HG03060 (cell line): ENCODE data around the gene USP17L27.
"Not testable (repeated sequence)": the region's sequence is repeated elsewhere in the genome, so short reads cannot be mapped to it uniquely, and the experiment has no call there.

Source experiments
- ATAC-seq: cut with Tn5 transposase; IDR thresholded peaks from one replicate; pipeline ENCODE4 v1.9.1; 2021; ENCODE audit warnings: low read depth, moderate number of reproducible peaks; ENCODE audit not compliant: unreplicated experiment

USP17L27 gene, protein sequence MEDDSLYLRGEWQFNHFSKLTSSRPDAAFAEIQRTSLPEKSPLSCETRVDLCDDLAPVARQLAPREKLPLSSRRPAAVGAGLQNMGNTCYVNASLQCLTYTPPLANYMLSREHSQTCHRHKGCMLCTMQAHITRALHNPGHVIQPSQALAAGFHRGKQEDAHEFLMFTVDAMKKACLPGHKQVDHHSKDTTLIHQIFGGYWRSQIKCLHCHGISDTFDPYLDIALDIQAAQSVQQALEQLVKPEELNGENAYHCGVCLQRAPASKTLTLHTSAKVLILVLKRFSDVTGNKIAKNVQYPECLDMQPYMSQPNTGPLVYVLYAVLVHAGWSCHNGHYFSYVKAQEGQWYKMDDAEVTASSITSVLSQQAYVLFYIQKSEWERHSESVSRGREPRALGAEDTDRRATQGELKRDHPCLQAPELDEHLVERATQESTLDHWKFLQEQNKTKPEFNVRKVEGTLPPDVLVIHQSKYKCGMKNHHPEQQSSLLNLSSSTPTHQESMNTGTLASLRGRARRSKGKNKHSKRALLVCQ

DNA sequence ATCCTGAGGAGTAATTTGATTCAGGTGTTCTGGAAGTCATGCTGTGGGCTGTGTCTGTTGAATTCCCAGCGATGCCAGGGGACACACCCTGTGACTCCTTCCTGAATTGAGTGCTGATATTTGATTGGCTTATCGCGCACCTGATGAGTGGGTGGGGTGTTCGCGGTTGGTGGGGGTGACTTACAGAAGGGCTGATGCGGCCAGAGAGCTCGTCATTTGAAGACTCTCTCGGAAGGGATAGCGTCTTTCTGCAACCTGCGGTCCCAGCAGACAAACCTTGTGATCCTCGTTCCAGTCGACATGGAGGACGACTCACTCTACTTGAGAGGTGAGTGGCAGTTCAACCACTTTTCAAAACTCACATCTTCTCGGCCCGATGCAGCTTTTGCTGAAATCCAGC is at the start of gene USP17L27:
USP17L27 (plus strand) TSS at position 301 of the 400 bp plus-strand sequence; CDS start at position 301, 0 bp downstream.
- not testable (repeated sequence) for ATAC-seq

DNA sequence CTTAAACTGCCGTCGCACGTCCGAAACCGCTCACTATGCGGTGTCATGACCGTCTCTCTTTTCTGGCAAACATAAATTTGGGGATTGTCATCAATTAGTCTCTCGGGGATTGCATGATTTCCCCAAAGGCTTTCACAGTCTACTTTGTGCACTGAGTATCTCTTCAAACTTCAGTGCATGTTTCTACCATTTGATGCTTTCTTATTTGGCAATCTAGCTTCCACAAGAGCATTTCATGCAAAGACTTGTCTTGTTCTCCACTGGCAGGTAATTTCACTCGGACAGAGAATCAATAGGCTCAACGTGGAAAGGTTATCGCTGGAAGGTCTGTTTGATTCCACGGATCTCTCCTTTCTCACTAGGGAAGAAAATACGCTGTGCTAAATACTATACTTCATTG is 19.8 kb upstream of the USP17L27 start:
- not testable (repeated sequence) for ATAC-seq

DNA sequence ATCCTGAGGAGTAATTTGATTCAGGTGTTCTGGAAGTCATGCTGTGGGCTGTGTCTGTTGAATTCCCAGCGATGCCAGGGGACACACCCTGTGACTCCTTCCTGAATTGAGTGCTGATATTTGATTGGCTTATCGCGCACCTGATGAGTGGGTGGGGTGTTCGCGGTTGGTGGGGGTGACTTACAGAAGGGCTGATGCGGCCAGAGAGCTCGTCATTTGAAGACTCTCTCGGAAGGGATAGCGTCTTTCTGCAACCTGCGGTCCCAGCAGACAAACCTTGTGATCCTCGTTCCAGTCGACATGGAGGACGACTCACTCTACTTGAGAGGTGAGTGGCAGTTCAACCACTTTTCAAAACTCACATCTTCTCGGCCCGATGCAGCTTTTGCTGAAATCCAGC is 19.1 kb upstream of the USP17L27 start, which contains the start of gene USP17L24:
USP17L24 (plus strand) TSS at position 301 of the 400 bp plus-strand sequence; CDS start at position 301, 0 bp downstream.
- not testable (repeated sequence) for ATAC-seq

DNA sequence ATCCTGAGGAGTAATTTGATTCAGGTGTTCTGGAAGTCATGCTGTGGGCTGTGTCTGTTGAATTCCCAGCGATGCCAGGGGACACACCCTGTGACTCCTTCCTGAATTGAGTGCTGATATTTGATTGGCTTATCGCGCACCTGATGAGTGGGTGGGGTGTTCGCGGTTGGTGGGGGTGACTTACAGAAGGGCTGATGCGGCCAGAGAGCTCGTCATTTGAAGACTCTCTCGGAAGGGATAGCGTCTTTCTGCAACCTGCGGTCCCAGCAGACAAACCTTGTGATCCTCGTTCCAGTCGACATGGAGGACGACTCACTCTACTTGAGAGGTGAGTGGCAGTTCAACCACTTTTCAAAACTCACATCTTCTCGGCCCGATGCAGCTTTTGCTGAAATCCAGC is 14.3 kb upstream of the USP17L27 start, which contains the start of gene USP17L25:
USP17L25 (plus strand) TSS at position 301 of the 400 bp plus-strand sequence; CDS start at position 301, 0 bp downstream.
- ATAC-seq: not testable (repeated sequence)

DNA sequence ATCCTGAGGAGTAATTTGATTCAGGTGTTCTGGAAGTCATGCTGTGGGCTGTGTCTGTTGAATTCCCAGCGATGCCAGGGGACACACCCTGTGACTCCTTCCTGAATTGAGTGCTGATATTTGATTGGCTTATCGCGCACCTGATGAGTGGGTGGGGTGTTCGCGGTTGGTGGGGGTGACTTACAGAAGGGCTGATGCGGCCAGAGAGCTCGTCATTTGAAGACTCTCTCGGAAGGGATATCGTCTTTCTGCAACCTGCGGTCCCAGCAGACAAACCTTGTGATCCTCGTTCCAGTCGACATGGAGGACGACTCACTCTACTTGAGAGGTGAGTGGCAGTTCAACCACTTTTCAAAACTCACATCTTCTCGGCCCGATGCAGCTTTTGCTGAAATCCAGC is 9.6 kb upstream of the USP17L27 start, which contains the start of gene USP17L26:
USP17L26 (plus strand) TSS at position 301 of the 400 bp plus-strand sequence; CDS start at position 301, 0 bp downstream.
- ATAC-seq: not testable (repeated sequence)

DNA sequence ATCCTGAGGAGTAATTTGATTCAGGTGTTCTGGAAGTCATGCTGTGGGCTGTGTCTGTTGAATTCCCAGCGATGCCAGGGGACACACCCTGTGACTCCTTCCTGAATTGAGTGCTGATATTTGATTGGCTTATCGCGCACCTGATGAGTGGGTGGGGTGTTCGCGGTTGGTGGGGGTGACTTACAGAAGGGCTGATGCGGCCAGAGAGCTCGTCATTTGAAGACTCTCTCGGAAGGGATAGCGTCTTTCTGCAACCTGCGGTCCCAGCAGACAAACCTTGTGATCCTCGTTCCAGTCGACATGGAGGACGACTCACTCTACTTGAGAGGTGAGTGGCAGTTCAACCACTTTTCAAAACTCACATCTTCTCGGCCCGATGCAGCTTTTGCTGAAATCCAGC is 4.8 kb upstream of the USP17L27 start, which contains the start of gene USP17L5:
USP17L5 (plus strand) TSS at position 301 of the 400 bp plus-strand sequence; CDS start at position 301, 0 bp downstream.
- not testable (repeated sequence) for ATAC-seq

DNA sequence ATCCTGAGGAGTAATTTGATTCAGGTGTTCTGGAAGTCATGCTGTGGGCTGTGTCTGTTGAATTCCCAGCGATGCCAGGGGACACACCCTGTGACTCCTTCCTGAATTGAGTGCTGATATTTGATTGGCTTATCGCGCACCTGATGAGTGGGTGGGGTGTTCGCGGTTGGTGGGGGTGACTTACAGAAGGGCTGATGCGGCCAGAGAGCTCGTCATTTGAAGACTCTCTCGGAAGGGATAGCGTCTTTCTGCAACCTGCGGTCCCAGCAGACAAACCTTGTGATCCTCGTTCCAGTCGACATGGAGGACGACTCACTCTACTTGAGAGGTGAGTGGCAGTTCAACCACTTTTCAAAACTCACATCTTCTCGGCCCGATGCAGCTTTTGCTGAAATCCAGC is 4.6 kb downstream of the USP17L27 start, which contains the start of gene USP17L28:
USP17L28 (plus strand) TSS at position 301 of the 400 bp plus-strand sequence; CDS start at position 301, 0 bp downstream.
- ATAC-seq: not testable (repeated sequence)

DNA sequence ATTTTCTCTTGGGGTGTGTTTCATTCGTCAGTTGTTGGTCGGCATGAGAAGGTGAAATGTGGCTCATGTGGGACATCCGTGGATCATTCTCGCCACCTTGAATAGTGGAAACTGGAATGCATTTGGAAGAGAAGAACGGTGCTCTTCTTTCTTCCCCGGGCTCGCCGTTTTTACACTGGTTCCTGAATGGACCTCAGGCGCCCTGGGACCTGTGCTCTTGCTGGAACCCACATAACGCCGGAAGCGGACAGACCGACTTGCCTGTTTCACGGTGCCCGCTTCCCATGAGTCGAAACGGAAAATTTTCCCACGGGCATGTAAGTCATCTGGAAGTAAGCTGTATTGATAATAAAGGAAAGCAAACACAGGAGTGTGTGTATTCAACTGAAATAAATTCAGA is 6.9 kb downstream of the USP17L27 start:
- ATAC-seq: not testable (repeated sequence)

DNA sequence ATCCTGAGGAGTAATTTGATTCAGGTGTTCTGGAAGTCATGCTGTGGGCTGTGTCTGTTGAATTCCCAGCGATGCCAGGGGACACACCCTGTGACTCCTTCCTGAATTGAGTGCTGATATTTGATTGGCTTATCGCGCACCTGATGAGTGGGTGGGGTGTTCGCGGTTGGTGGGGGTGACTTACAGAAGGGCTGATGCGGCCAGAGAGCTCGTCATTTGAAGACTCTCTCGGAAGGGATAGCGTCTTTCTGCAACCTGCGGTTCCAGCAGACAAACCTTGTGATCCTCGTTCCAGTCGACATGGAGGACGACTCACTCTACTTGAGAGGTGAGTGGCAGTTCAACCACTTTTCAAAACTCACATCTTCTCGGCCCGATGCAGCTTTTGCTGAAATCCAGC is 9.4 kb downstream of the USP17L27 start, which contains the start of gene USP17L29:
USP17L29 (plus strand) TSS at position 301 of the 400 bp plus-strand sequence; CDS start at position 301, 0 bp downstream.
- ATAC-seq: not testable (repeated sequence)

DNA sequence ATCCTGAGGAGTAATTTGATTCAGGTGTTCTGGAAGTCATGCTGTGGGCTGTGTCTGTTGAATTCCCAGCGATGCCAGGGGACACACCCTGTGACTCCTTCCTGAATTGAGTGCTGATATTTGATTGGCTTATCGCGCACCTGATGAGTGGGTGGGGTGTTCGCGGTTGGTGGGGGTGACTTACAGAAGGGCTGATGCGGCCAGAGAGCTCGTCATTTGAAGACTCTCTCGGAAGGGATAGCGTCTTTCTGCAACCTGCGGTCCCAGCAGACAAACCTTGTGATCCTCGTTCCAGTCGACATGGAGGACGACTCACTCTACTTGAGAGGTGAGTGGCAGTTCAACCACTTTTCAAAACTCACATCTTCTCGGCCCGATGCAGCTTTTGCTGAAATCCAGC is 18.9 kb downstream of the USP17L27 start, which contains the start of gene USP17L30:
USP17L30 (plus strand) TSS at position 301 of the 400 bp plus-strand sequence; CDS start at position 301, 0 bp downstream.
- ATAC-seq: not testable (repeated sequence)

DNA sequence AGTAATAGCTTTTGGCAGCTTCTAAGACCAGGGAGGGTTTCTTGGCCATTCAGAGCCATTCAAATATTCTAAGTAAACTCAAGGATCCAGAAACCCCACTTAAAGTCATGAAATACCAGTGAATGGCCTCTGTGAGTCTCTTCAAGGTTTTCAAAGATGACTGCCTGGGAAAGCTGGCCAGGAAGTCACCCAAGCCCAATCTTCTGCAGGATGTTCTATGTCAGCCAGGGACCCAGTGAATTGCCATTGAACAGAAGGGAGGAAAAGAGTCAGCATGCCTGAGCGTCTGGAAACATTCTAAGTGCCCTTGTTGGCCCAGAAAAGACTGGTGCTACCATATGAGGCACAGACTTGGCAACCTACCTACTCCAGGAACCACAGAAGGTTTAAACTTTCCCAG is 35.9 kb downstream of the USP17L27 start:
- ATAC-seq: not testable (repeated sequence)

DNA sequence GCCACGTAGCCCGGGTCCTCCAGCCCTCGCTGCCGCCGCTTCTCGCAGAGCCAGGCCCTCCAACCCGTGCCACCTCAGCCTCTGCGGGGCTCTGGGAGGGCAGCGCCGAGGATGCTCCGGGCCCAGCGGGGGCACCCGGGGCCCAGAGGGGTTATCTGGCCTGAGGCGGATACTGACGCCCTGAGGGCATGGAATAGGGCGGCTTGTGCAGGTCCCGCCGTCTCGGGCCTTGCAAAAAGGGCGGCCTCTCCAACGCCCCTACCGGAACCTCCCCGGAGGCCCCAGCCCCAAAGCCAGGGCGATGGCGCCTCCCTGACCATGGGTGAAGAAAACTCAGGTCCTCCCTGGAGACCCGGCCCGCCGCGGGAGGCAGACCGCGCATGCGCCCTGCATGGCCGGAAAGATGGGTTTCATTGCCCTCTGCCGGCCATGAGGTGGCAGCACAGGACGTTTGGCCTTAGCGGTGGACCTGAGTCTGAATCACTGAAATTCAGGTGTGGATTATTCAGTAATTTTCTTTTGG is 37.1 kb downstream of the USP17L27 start:
- not testable (repeated sequence) for ATAC-seq

DNA sequence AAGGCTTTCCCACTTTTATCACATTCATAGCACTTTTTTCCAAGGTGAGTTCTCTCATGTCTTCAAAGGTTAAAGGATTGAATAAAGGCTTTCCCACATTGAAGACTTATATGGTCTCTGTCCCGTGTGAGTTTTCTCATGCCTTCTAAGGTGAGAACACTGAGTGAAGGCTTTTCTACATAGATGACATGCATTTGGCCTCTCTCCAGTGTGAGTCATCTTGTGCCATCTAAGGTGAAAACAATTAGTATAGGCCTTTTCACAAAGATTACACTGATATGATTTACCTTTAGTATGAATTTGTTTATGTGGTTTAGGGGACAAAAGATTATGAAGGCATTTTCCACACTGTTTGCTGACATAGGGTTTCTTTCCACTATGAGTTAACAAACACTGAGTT is 40.2 kb downstream of the USP17L27 start:
- ATAC-seq: no peak

DNA sequence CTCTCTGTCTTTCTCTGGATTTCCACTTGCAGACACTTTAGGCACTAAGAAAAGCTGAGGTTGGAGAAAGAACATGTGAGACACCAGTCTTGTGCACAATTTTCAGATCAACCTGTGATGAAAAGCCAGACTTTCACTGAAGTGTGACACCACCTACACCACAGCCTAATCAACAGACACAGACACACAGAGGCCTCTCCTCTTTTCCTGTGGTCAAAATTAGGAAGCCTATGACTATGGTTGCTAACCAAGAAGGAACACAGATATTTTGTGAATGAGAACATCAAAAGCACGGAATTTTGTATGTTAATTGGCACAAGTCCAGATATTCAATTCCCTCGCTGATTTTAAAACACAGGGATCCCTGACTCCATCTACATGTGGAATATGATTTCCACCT is 45.1 kb downstream of the USP17L27 start:
- not testable (repeated sequence) for ATAC-seq
